GM23338 (cell line): Measurements from ENCODE around the gene AGAP4.

ENCODE experiments used
- CREB1 ChIP-seq: fragments of 250-450 bp; sonication (Bioruptor Pico); IDR thresholded peaks from 2 replicates; pipeline ENCODE4 v1.5.0; 2020; ENCODE audit warnings: low read depth, mild to moderate bottlenecking, moderate library complexity
- CTCF ChIP-seq, 2 experiments: fragments of 200-600 bp in 1 of 2; sonication (generic) in 1 of 2; conservative IDR thresholded peaks; 2 replicates each; pipeline versions ENCODE4 v1.5.1 to v1.6.1; 2016 to 2017; ENCODE audit warnings: antibody characterized with exemption in 2 of 2, low read depth in 2 of 2, mild to moderate bottlenecking in 2 of 2, moderate library complexity in 1 of 2
- EZH2 ChIP-seq: fragments of 200-600 bp; sonication (generic); IDR thresholded peaks from one replicate; pipeline ENCODE4 v1.8.0; 2017; ENCODE audit warnings: antibody characterized with exemption, mild to moderate bottlenecking, low read depth; ENCODE audit not compliant: unreplicated experiment
- EZH2phosphoT487 ChIP-seq: fragments of 200-600 bp; sonication (generic); IDR thresholded peaks from one replicate; pipeline ENCODE4 v1.8.1; 2018; ENCODE audit warnings: antibody characterized with exemption; ENCODE audit not compliant: unreplicated experiment
- REST ChIP-seq: IDR thresholded peaks from one replicate; pipeline ENCODE4 v1.6.1; 2018; ENCODE audit warnings: antibody characterized with exemption; ENCODE audit not compliant: unreplicated experiment
- TF ChIP-seq, protein P1 (sequence below): IDR thresholded peaks from 2 replicates; pipeline ENCODE4 v1.6.1; 2016; ENCODE audit warnings: antibody characterized with exemption

GRCh38 chr10:45819552-45819951, 27.7 kb downstream of the AGAP4 start:
- TF ChIP-seq CTCF (conservative IDR thresholded peaks at IDR 0.05; ENCODE audit: low read depth in 2 of 2), result no peak
- TF ChIP-seq CREB1 (CRISPR knock-in tag), result no peak
- TF ChIP-seq EZH2, result no peak
- TF ChIP-seq REST, result no peak
- TF ChIP-seq, protein P1, sequence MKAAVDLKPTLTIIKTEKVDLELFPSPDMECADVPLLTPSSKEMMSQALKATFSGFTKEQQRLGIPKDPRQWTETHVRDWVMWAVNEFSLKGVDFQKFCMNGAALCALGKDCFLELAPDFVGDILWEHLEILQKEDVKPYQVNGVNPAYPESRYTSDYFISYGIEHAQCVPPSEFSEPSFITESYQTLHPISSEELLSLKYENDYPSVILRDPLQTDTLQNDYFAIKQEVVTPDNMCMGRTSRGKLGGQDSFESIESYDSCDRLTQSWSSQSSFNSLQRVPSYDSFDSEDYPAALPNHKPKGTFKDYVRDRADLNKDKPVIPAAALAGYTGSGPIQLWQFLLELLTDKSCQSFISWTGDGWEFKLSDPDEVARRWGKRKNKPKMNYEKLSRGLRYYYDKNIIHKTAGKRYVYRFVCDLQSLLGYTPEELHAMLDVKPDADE, result no peak
- TF ChIP-seq EZH2phosphoT487, result no peak
